ENCODE measurements around the gene RHCG. TPM values are rescaled to one million over a fixed set of nuclear protein-coding genes. Genes with fewer than 3 reads are reported as not detected.

RHCG gene
- total RNA-seq, 4 donors from 2014 or later: not detected

DNA sequence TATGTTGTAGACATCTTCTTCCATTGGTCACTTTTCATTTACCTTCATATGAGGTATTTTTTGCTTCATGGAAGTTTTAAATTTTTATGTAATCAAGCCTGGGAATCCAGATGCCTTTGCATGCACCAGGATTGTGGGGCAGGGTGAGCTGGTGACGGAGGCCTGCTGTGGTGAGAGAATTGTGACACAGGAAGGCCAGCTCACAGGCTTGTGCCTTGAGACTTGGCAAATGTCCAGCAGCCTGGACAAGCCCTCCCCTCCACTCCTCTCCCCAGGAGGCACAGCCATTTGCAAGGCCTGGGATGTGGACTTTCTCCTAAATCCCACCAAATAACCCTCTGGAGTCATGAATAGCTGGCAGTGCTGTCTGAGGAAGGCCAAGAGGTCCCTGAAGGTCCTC lies 67.4 kb downstream of the RHCG start:
- H3K27me3 ChIP-seq: no peaks in the 10 kb centered on the region

GRCh38 chr15:89428246-89428645 lies 68.1 kb downstream of the RHCG start:
- TF ChIP-seq CTCF (IDR thresholded peaks at IDR 0.05) (no peak), POLR2A (IDR thresholded peaks at IDR 0.05) (no peak)
- Histone ChIP-seq H3K36me3 (no peaks in the 10 kb centered on the region), H3K4me3 (no peak overlapping the region), H3K27me3 (no peaks in the 10 kb centered on the region), H3K27ac (no peak overlapping the region), H3K4me1 (peaks cover 0 to 13% (median 3%) of the 10 kb centered on the region in 4 donors), H3K9me3 (no peaks in the 10 kb centered on the region)
- DNase-seq: no peak

More for the DNA sequence above, 67.4 kb downstream of the RHCG start:
- H3K36me3 ChIP-seq: no peaks in the 10 kb centered on the region
- H3K4me1 ChIP-seq: peaks cover 0 to 13% (median 3%) of the 10 kb centered on the region in 4 donors
- no peak for DNase-seq
- H3K27ac ChIP-seq: no peak overlapping the region
- no peak overlapping the region for H3K4me3 ChIP-seq
- TF ChIP-seq CTCF (IDR thresholded peaks at IDR 0.05) (no peak), POLR2A (IDR thresholded peaks at IDR 0.05) (no peak)
- H3K9me3 ChIP-seq: no peaks in the 10 kb centered on the region

DNA sequence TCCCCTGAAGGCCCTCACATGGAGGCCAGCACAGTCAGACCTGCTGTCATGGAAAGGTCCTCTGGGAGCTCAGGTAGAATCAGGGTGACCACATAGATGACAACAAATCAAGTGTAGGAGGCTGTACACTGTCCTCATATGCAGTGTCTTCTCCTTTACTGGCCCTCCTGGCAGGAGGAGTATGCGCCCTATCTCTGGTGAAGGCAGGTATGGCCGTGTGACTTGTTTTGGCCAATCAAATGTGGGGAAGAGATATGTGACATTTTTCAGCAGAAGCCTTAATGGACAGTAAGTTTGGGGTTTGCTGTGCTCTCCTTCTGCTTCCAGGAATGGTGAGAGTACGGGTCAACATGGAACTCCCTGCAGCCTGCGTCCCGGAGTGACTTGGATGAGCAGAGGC lies 69.9 kb downstream of the RHCG start:
- no peak for DNase-seq
- H3K4me1 ChIP-seq: peaks cover 0 to 13% (median 3%) of the 10 kb centered on the region in 4 donors

GRCh38 chr15:89423981-89424380 lies 72.4 kb downstream of the RHCG start:
- Histone ChIP-seq H3K27me3 (no peaks in the 10 kb centered on the region), H3K27ac (no peak overlapping the region), H3K9me3 (no peaks in the 10 kb centered on the region), H3K4me3 (no peak overlapping the region), H3K4me1 (no peaks in the 10 kb centered on the region), H3K36me3 (no peaks in the 10 kb centered on the region)
- TF ChIP-seq CTCF (IDR thresholded peaks at IDR 0.05) (no peak), POLR2A (IDR thresholded peaks at IDR 0.05) (no peak)
- DNase-seq: no peak

More for the DNA sequence above, 69.9 kb downstream of the RHCG start:
- no peak overlapping the region for H3K4me3 ChIP-seq
- TF ChIP-seq CTCF (IDR thresholded peaks at IDR 0.05) (no peak), POLR2A (IDR thresholded peaks at IDR 0.05) (no peak)
- H3K9me3 ChIP-seq: no peaks in the 10 kb centered on the region
- no peak overlapping the region for H3K27ac ChIP-seq
- no peaks in the 10 kb centered on the region for H3K36me3 ChIP-seq
- H3K27me3 ChIP-seq: no peaks in the 10 kb centered on the region

Other genes starting within 250 kb of the RHCG start
- gene POLG, start 161.8 kb downstream of the RHCG start, total RNA-seq: 100 to 1,000 TPM in 3 of 4 donors, 10 to 100 TPM in 1; 63.7 to 136 (median 120) TPM
- gene TICRR, start 78.9 kb upstream of the RHCG start, total RNA-seq: 1 to 10 TPM; 2.3 to 8.3 (median 3.2) TPM
- gene KIF7, start 158.9 kb upstream of the RHCG start, total RNA-seq: 10 to 100 TPM in 1 of 4 donors, 1 to 10 TPM in 3; 1.1 to 13.2 (median 2.3) TPM
- gene PLIN1, start 182.8 kb upstream of the RHCG start, total RNA-seq: 10 to 100 TPM in 1 of 4 donors, 1 to 10 TPM in 2, not detected in 1; 7.5 to 10.1 (median 8.9) TPM
- gene PEX11A, start 194.2 kb upstream of the RHCG start, total RNA-seq: 10 to 100 TPM in 3 of 4 donors, 1 to 10 TPM in 1; 4.1 to 50.8 (median 15.7) TPM
- gene WDR93, start 194.2 kb upstream of the RHCG start, total RNA-seq: 1 to 10 TPM in 1 of 4 donors, not detected in 3; 1.0 TPM

Data from Peyer's patch (tissue), 4 donors.